Activated naive CD4-positive, alpha-beta T cell treated with anti-CD3 and anti-CD28 coated beads, Interleukin-2, amount 50 U/mL, for 24 hours (primary cell): Measurements from ENCODE around the gene SLC23A3.

Experiments
- H3K27ac Mint-ChIP-seq: one replicate; pipeline ENCODE4 v1.8.0; 2021; ENCODE audit warnings: mild to moderate bottlenecking, mixed read lengths
- H3K27me3 Mint-ChIP-seq: one replicate; pipeline ENCODE4 v1.8.0; 2021; ENCODE audit warnings: mixed read lengths
- H3K36me3 Mint-ChIP-seq: one replicate; pipeline ENCODE4 v1.8.0; 2021; ENCODE audit warnings: mixed read lengths
- H3K4me1 Mint-ChIP-seq: one replicate; pipeline ENCODE4 v1.8.0; 2021; ENCODE audit warnings: mixed read lengths
- H3K4me3 Mint-ChIP-seq: one replicate; pipeline ENCODE4 v1.8.0; 2021; ENCODE audit warnings: mild to moderate bottlenecking, mixed read lengths
- H3K9me3 Mint-ChIP-seq: one replicate; pipeline ENCODE4 v1.8.0; 2021; ENCODE audit warnings: mixed read lengths

Gene SLC23A3

DNA sequence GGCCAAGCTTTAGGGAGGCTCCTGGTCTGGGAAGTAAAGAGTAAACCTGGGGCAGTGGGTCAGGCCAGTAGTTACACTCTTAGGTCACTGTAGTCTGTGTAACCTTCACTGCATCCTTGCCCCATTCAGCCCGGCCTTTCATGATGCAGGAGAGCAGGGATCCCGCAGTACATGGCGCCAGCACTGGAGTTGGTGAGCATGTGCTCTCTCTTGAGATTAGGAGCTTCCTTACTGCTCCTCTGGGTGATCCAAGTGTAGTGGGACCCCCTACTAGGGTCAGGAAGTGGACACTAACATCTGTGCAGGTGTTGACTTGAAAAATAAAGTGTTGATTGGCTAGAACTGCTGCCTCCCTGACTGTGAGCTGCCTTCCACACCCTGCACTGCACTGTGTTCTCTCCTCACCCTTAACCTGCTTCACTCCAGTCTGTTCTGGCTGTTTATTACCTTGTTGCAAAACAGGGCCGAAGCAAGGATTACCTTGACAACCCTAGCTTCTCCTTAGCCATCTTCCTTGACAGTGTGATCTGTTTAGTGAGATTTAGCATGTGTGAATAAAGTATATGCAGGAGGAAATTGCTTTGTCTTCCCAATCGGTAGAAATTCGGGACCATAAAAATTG, 13.4 kb upstream of the SLC23A3 start:
- no peak overlapping the region for H3K27ac Mint-ChIP-seq
- H3K4me1 Mint-ChIP-seq, result peaks cover 51% of the 10 kb centered on the region

GRCh38 chr2:219182331-219183150, 12.7 kb upstream of the SLC23A3 start:
- no peaks in the 10 kb centered on the region for H3K9me3 Mint-ChIP-seq
- H3K27ac Mint-ChIP-seq, result no peak overlapping the region
- H3K27me3 Mint-ChIP-seq, result no peaks in the 10 kb centered on the region
- H3K4me3 Mint-ChIP-seq, result no peak overlapping the region
- peaks cover 4% of the 10 kb centered on the region for H3K36me3 Mint-ChIP-seq
- H3K4me1 Mint-ChIP-seq, result peaks cover 53% of the 10 kb centered on the region

More for the DNA sequence above, 13.4 kb upstream of the SLC23A3 start:
- Mint-ChIP-seq H3K4me3 (no peak overlapping the region), H3K9me3 (no peaks in the 10 kb centered on the region), H3K27me3 (no peaks in the 10 kb centered on the region), H3K36me3 (peaks cover 4% of the 10 kb centered on the region)

GRCh38 chr2:219181531-219181930, 11.7 kb upstream of the SLC23A3 start:
- Mint-ChIP-seq H3K4me3 (no peak overlapping the region), H3K4me1 (peaks cover 48% of the 10 kb centered on the region), H3K9me3 (no peaks in the 10 kb centered on the region), H3K27me3 (no peaks in the 10 kb centered on the region), H3K27ac (peak overlapping the region; percentile 66), H3K36me3 (peaks cover 4% of the 10 kb centered on the region)

DNA sequence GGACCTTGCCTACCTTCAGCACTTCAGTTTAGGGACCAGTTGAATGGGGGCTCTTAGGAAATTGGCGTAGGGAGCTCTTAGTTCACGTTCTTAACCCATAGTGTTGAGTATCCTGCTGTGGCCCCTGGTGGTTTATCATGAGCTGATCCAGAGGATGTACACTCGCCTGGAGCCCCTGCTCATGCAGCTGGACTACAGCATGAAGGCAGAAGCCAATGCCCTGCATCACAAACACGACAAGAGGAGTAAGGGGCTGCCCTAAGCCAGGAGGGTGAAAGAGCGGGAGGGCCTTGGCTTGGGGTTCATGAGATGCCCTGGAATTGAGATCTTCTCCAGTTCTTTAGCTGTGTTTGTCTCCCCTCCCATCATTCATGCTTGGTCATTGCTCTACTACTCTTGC, 11.1 kb upstream of the SLC23A3 start:
- Mint-ChIP-seq H3K27me3 (no peaks in the 10 kb centered on the region), H3K4me1 (peaks cover 49% of the 10 kb centered on the region), H3K4me3 (peak overlapping the region; percentile 23), H3K27ac (peak overlapping the region; percentile 56), H3K9me3 (no peaks in the 10 kb centered on the region), H3K36me3 (peaks cover 4% of the 10 kb centered on the region)

GRCh38 chr2:219179601-219180465, 10.0 kb upstream of the SLC23A3 start:
- Mint-ChIP-seq H3K9me3 (no peaks in the 10 kb centered on the region), H3K4me1 (peaks cover 61% of the 10 kb centered on the region), H3K27ac (peak overlapping the region; percentile 95), H3K27me3 (no peaks in the 10 kb centered on the region), H3K36me3 (peaks cover 4% of the 10 kb centered on the region), H3K4me3 (peak overlapping the region; percentile 92)

DNA sequence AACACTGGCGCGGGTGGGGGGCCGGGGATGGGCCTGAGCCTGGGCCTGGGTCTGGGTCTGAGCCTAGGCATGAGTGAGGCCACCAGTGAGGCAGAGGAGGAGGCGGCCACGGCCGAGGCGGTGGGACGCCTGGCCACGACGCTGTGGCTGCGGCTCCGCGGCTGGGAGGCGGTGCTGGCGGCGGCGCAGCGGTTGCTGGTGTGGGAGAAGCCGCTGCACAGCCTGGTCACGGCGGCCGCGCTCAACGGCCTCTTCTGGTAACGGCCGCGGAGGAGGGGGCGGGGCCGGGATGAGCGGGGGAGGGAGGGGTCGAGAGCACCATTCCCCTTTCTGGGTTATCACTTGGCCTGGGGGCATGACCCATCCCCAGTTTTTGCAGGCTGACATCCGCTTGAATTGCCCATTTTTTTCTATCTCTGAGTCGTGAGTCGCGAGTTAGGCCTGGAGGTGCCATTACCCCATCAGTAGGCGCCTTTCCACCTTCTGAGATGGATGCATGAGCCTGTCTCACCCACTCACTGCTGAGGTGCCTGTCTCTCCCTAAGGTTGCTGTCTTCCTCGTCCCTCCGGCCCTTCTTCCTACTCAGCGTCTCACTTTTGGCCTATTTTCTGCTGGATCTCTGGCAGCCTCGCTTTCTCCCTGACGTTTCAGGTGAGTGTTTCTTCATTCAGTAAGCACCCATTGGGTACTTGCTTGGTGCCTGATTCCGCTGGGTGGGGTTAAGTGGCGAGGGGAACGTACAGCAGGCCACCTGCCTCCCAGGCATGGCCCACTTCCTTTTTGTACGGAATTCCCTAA, 8.7 kb upstream of the SLC23A3 start:
- peak overlapping the region; percentile 95 for H3K27ac Mint-ChIP-seq
- H3K9me3 Mint-ChIP-seq, result no peaks in the 10 kb centered on the region
- H3K4me1 Mint-ChIP-seq, result peaks cover 72% of the 10 kb centered on the region
- peaks cover 10% of the 10 kb centered on the region for H3K36me3 Mint-ChIP-seq
- no peaks in the 10 kb centered on the region for H3K27me3 Mint-ChIP-seq
- H3K4me3 Mint-ChIP-seq, result peak overlapping the region; percentile 92

GRCh38 chr2:219177552-219178376, 7.9 kb upstream of the SLC23A3 start, which contains the start of gene RETREG2:
Gene RETREG2 (plus strand): TSS chr2:219178275. CDS start chr2:219178353, 78 bp downstream.
- Mint-ChIP-seq H3K4me1 (peaks cover 68% of the 10 kb centered on the region), H3K36me3 (peaks cover 10% of the 10 kb centered on the region), H3K27ac (peak within 1 kb of the TSS; percentile 98), H3K27me3 (no peaks in the 10 kb centered on the region), H3K9me3 (no peaks in the 10 kb centered on the region), H3K4me3 (peak within 1 kb of the TSS; percentile 99)

GRCh38 chr2:219176818-219177551, 7.2 kb upstream of the SLC23A3 start, which contains the start of gene CNPPD1:
Gene CNPPD1 (minus strand): TSS chr2:219176925. CDS start chr2:219176828, 97 bp downstream.
- Mint-ChIP-seq H3K9me3 (no peaks in the 10 kb centered on the region), H3K27me3 (no peaks in the 10 kb centered on the region), H3K27ac (peak within 1 kb of the TSS; percentile 98), H3K36me3 (peaks cover 10% of the 10 kb centered on the region), H3K4me1 (peaks cover 60% of the 10 kb centered on the region), H3K4me3 (peak within 1 kb of the TSS; percentile 99)

DNA sequence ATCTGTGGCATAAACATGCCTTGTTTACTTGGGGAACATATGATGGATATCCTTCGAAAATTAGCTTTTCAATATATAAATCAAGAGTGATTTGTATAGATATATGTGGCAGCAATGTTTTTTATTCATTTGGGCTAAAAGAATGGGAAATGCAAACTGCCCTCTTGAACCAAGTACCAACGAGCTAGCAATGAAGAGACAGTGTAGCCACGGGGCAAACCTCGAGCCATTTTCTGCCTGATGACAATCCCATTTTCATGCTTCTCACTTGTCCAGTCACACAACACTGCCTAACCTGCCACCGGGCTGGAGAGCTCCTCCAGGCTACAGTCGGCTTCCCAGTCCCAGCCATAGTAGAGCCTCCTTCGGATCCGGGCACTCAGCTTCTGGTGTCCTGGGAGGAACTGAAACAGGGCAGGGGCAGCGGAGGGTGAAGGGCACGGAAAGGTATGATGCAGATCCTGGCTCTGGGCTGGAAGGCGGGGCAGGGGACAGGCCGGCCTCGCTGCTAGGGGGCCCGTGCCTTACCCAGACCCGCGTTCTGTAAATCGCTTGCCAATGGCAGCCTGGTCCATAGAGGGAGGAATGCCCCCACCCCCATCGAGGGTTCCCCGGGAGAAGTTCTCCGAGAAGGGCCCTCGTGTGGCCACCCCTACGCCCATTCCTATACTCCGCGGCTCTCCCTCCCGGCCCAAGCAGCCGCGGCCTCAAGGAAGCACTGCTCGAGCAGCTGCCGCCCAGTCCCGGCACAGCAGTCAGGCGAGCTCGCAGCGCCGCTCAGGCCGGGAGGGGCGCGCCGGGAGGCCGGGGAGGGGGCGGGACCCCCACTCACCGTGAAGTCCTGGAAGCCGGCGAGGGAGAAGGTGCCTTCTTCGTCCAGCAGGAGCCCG, 6.3 kb upstream of the SLC23A3 start:
- Mint-ChIP-seq H3K36me3 (peaks cover 8% of the 10 kb centered on the region), H3K9me3 (no peaks in the 10 kb centered on the region), H3K4me3 (peak overlapping the region; percentile 99), H3K27ac (peak overlapping the region; percentile 72), H3K4me1 (peaks cover 55% of the 10 kb centered on the region), H3K27me3 (no peaks in the 10 kb centered on the region)

DNA sequence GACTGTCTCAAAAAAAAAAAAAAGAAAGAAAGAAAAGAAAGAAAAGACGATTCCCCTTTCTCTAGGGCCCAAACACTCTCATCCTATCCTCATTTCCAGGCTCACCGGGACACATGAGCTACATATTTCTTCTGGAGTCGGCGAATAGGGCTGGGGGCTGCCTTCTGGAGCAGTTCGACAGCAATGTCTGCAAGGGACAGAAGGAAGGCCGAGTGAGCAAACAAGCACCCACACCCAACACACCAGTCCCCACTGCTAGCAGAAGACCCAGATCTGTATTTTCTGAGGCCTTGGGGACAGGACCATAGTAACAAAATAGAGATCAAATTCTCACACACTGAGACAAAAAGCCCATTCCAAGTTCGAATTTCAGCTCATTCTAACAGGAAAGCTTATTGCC, 5.7 kb upstream of the SLC23A3 start:
- no peaks in the 10 kb centered on the region for H3K27me3 Mint-ChIP-seq
- H3K4me1 Mint-ChIP-seq, result peaks cover 49% of the 10 kb centered on the region
- no peaks in the 10 kb centered on the region for H3K9me3 Mint-ChIP-seq
- peak overlapping the region; percentile 72 for H3K27ac Mint-ChIP-seq
- H3K4me3 Mint-ChIP-seq, result peak overlapping the region; percentile 99
- H3K36me3 Mint-ChIP-seq, result peaks cover 6% of the 10 kb centered on the region

- H3K27me3 Mint-ChIP-seq, result no peaks in the 10 kb centered on the region
- peak overlapping the region; percentile 99 for H3K4me3 Mint-ChIP-seq
- peaks cover 6% of the 10 kb centered on the region for H3K36me3 Mint-ChIP-seq
- H3K4me1 Mint-ChIP-seq, result peaks cover 44% of the 10 kb centered on the region
- peak overlapping the region; percentile 96 for H3K27ac Mint-ChIP-seq
- no peaks in the 10 kb centered on the region for H3K9me3 Mint-ChIP-seq
Observed at GRCh38 chr2:219174801-219175200, 5.0 kb upstream of the SLC23A3 start.

DNA sequence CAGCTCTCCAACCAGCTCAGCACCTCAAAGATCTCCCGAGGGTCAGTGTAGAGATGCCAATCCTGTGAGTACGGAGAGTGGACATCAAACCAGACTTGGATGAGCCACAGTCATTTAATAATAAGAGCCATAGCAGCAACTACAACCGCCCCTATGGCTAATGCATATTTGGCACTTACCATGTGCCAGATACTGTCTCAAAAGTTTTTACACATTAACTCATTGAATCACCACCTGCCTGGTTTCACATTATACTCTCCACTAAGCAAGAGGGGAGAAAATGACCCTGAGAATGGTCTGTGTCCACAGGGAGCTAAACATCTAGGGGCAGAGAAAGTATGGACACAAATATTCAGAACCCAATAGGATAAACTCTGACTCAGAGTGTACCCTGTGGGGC, 4.3 kb upstream of the SLC23A3 start:
- Mint-ChIP-seq H3K4me1 (peaks cover 38% of the 10 kb centered on the region), H3K27ac (peak overlapping the region; percentile 96), H3K9me3 (no peaks in the 10 kb centered on the region), H3K4me3 (peak overlapping the region; percentile 99), H3K36me3 (peaks cover 6% of the 10 kb centered on the region), H3K27me3 (no peaks in the 10 kb centered on the region)

- no peak overlapping the region for H3K27ac Mint-ChIP-seq
Observed at GRCh38 chr2:219173176-219173575, 3.3 kb upstream of the SLC23A3 start.

More at GRCh38 chr2:219173176-219173575, 3.3 kb upstream of the SLC23A3 start:
- peaks cover 6% of the 10 kb centered on the region for H3K36me3 Mint-ChIP-seq
- H3K9me3 Mint-ChIP-seq, result no peaks in the 10 kb centered on the region
- no peaks in the 10 kb centered on the region for H3K27me3 Mint-ChIP-seq
- peaks cover 32% of the 10 kb centered on the region for H3K4me1 Mint-ChIP-seq
- no peak overlapping the region for H3K4me3 Mint-ChIP-seq
